ENCODE data around the gene RBM33. TPM values are rescaled to one million over a fixed set of nuclear protein-coding genes. Genes with fewer than 3 reads are reported as not detected.

Gene RBM33
- total and polyA plus RNA-seq, 2 of the 4 experiments (the other 2 are of a cell fraction), result 7.3 to 10.8 TPM

GRCh38 chr7:155799514-155799913 is 155.1 kb downstream of the RBM33 start:
- no peak overlapping the region for H2BK20ac ChIP-seq (ENCODE audit: low read depth, low read length)
- ATAC-seq (ENCODE audit: low read depth) (no peak), DNase-seq (no peak)
- CTCF ChIA-PET, result interaction anchor here (1.5 kb wide), 1 partner anchor 201 kb away, joined by 4 read pairs; no protein-coding TSS in a partner anchor
- H3K56ac ChIP-seq (ENCODE audit: extremely low read depth, insufficient read depth, low read length), result no peak overlapping the region
- H3K14ac ChIP-seq (replicated peaks; ENCODE audit: low read depth, low read length), result no peak overlapping the region
- no TSS peak for BruUV-seq (replicated peaks)
- H3K9ac ChIP-seq (ENCODE audit: low read depth, low read length), result no peak overlapping the region
- peaks cover 57% of the 10 kb centered on the region for H3K27me3 ChIP-seq (ENCODE audit: control insufficient read depth, insufficient read depth, low read length)
- in situ Hi-C loops (cut with MboI; ENCODE audit: low sequenced_read_pairs) (no loop called here), intact Hi-C loops (cut with micrococcal nuclease) (loop anchor here (5.0 to 10.0 kb wide), 2 partner anchors 853 to 1335 kb away; partner anchors contain the start of gene UBE3C), dilution Hi-C loops (cut with HindIII; ENCODE audit: low sequenced_read_pairs, unreplicated experiment) (no loop called here)
- H3K27ac ChIP-seq (ENCODE audit: insufficient read depth, low read length), result no peak overlapping the region
- H3K79me1 ChIP-seq (ENCODE audit: low read depth in 1 of 2, low read length in 2 of 2), result no peaks in the 10 kb centered on the region
- peak overlapping the region; percentile 64 for H2AFZ ChIP-seq (replicated peaks; ENCODE audit: low read length, poor library complexity)
- H4K5ac ChIP-seq (ENCODE audit: low read depth, low read length), result no peak overlapping the region
- no peak overlapping the region for H4K8ac ChIP-seq (ENCODE audit: low read depth in 2 of 2, low read length in 2 of 2)
- TF ChIP-seq BHLHE40 (IDR thresholded peaks at IDR 0.05; ENCODE audit: low read depth, low read length) (0 out of 2 replicates have a peak, but pooled peaks have one; percentile 35), USF2 (IDR thresholded peaks at IDR 0.05; ENCODE audit: low read depth, low read length) (peak; percentile 59), CHD1 (IDR thresholded peaks at IDR 0.05; ENCODE audit: low read depth, low read length) (no peak), RCOR1 (IDR thresholded peaks at IDR 0.05; ENCODE audit: insufficient replicate concordance, low read length) (no peak), MXI1 (IDR thresholded peaks at IDR 0.05; ENCODE audit: borderline replicate concordance, low read depth, low read length) (no peak), CEBPB (IDR thresholded peaks at IDR 0.05; ENCODE audit: low read depth, low read length) (no peak)
- peaks cover 7% of the 10 kb centered on the region; the same call in 1 of the 2 replicates for H3K4me1 ChIP-seq (ENCODE audit: control insufficient read depth, insufficient read depth, low read length)
- no peak overlapping the region for H2BK5ac ChIP-seq (ENCODE audit: low read depth, low read length, poor library complexity, severe bottlenecking)
- H4K20me1 ChIP-seq (ENCODE audit: insufficient read depth, low read length), result no peaks in the 10 kb centered on the region
- no peak overlapping the region for H3K4me3 ChIP-seq (ENCODE audit: insufficient read depth, low read depth, low read length)
- no peak overlapping the region for H2BK15ac ChIP-seq (ENCODE audit: low read depth, low read length)
- no peak overlapping the region for H2AK5ac ChIP-seq (ENCODE audit: low read depth, low read length)
- H3K4ac ChIP-seq (ENCODE audit: low read depth, low read length), result no peak overlapping the region
- H4K91ac ChIP-seq (ENCODE audit: insufficient read depth, low read depth, low read length), result no peak overlapping the region
- H3K9me3 ChIP-seq (ENCODE audit: control insufficient read depth, insufficient read depth, low read length), result no peaks in the 10 kb centered on the region
- no peaks in the 10 kb centered on the region for H3K36me3 ChIP-seq (ENCODE audit: control insufficient read depth, insufficient read depth, low read length)
- 39% methylated on average over 9 of the region's 19 CpGs; no CpG with 5 or more reads in 1 of the 2 experiments for WGBS, 2 experiments (ENCODE audit: extremely low coverage in 2 of 2, insufficient read length in 1 of 2)
- H2BK120ac ChIP-seq (ENCODE audit: low read depth, low read length), result no peak overlapping the region
- no peak overlapping the region for H2AK9ac ChIP-seq (replicated peaks; ENCODE audit: low read depth, low read length, poor library complexity)
- H3K23ac ChIP-seq (ENCODE audit: low read depth, low read length), result no peak overlapping the region
- H3K18ac ChIP-seq (ENCODE audit: low read depth, low read length), result no peak overlapping the region
- POLR2A ChIA-PET (ENCODE audit: unreplicated experiment), result no interaction called here
- H3K9me1 ChIP-seq (ENCODE audit: insufficient read depth, low read length), result no peaks in the 10 kb centered on the region
- no peak overlapping the region for H3K4me2 ChIP-seq (ENCODE audit: low read depth, low read length)
